ENCODE results near the gene C10orf67.
"Not testable (repeated sequence)": the region's sequence is repeated elsewhere in the genome, so short reads cannot be mapped to it uniquely, and the experiment has no call there.

The C10orf67 gene

GRCh38 chr10:23263441-23264164 is 81.0 kb downstream of the C10orf67 start:
- no peak for DNase-seq

GRCh38 chr10:23262928-23263327 is 81.7 kb downstream of the C10orf67 start:
- no peak for DNase-seq

GRCh38 chr10:23258516-23258915 is 86.1 kb downstream of the C10orf67 start:
- DNase-seq, result no peak

- no peak for DNase-seq
These were observed 90.8 kb downstream of the C10orf67 start for GRCh38 chr10:23253780-23254179.

- not testable (repeated sequence) for DNase-seq
These were observed 91.7 kb downstream of the C10orf67 start for GRCh38 chr10:23252859-23253258.

GRCh38 chr10:23241779-23242178 is 102.8 kb downstream of the C10orf67 start:
- not testable (repeated sequence) for DNase-seq

GRCh38 chr10:23238015-23238414 is 106.6 kb downstream of the C10orf67 start:
- no peak for DNase-seq

GRCh38 chr10:23230582-23230981 is 114.0 kb downstream of the C10orf67 start:
- DNase-seq, result no peak

- no peak for DNase-seq
These were observed 127.1 kb downstream of the C10orf67 start for GRCh38 chr10:23217471-23217870.

- no peak for DNase-seq
These were observed 138.5 kb downstream of the C10orf67 start for GRCh38 chr10:23205972-23206642.

- DNase-seq, result no peak
These were observed 139.8 kb downstream of the C10orf67 start for GRCh38 chr10:23204773-23205172.

- DNase-seq, result no peak
These were observed 140.9 kb downstream of the C10orf67 start for GRCh38 chr10:23203369-23204325.

- no peak for DNase-seq
These were observed 141.8 kb downstream of the C10orf67 start for GRCh38 chr10:23202779-23203178.

GRCh38 chr10:23201837-23202236 is 142.8 kb downstream of the C10orf67 start:
- DNase-seq, result no peak

GRCh38 chr10:23200997-23201652 is 143.5 kb downstream of the C10orf67 start:
- DNase-seq, result no peak

- DNase-seq, result no peak
These were observed 144.0 kb downstream of the C10orf67 start for GRCh38 chr10:23200586-23200985.

- DNase-seq, result no peak
These were observed 144.7 kb downstream of the C10orf67 start for GRCh38 chr10:23199768-23200511.

GRCh38 chr10:23198940-23199767 is 145.4 kb downstream of the C10orf67 start:
- no peak for DNase-seq

GRCh38 chr10:23198610-23198939 is 146.0 kb downstream of the C10orf67 start:
- no peak for DNase-seq

- no peak for DNase-seq
These were observed 147.2 kb downstream of the C10orf67 start for GRCh38 chr10:23197416-23197861.

GRCh38 chr10:23196915-23197314 is 147.7 kb downstream of the C10orf67 start:
- DNase-seq, result no peak

Data from activated CD4-positive, CD25-positive, alpha-beta regulatory T cell (primary cell).